HCT116 (cell line): ENCODE measurements around the gene MMEL1. TPM values are rescaled to one million over a fixed set of nuclear protein-coding genes. Genes with fewer than 3 reads are reported as not detected.

Experiments
- ATAC-seq: fragments of 200-7000 bp; cut with Tn5 transposase; 2 replicates; pipeline ENCODE4 v1.9.1; 2020; ENCODE audit warnings: mild to moderate bottlenecking, moderate library complexity
- BruUV-seq: library from RNA; stranded (reverse); fragments of 400-500 nt; replicated peaks from 2 replicates; lab custom pipeline; 2021; lab: Mats Ljungman, UMichigan
- CTCF ChIA-PET: fragments of 300-600 bp; sonication (Branson Sonifier 250); formaldehyde crosslinking; loops from one replicate; lab custom pipeline; 2021; ENCODE audit warnings: antibody characterized with exemption; lab: Charles Lee
- POLR2A ChIA-PET: fragments of 300-600, 350-600 bp; sonication (Branson Sonifier 250); formaldehyde crosslinking; loops from one replicate; lab custom pipeline; 2021; ENCODE audit warnings: antibody characterized with exemption; lab: Charles Lee
- RAD21 ChIA-PET, 2 experiments: fragments of 300-600 bp; sonication (Branson Sonifier 250); formaldehyde crosslinking; loops; one replicate each; lab custom pipeline; 2023; ENCODE audit warnings: low total read pairs in 2 of 2; ENCODE audit not compliant: uncharacterized antibody in 2 of 2, unreplicated experiment in 2 of 2, low non-redundant PET in 1 of 2; lab: Charles Lee
- DNase-seq: peaks from one replicate; pipeline ENCODE4 v3.0.0-alpha.2; 2010; ENCODE audit warnings: low read depth, low spot score
- H2AFZ ChIP-seq: fragments of 200-600 bp; shearing (Covaris generic), sonication (generic); 2 replicates; pipeline ENCODE4 v1.6.1; 2017; ENCODE audit warnings: low read depth, mixed run types, mixed read lengths, antibody characterized with exemption, low read length; ENCODE audit not compliant: poor library complexity, severe bottlenecking
- H3K27ac ChIP-seq: 2 replicates; pipeline ENCODE4 v1.5.1; 2012; ENCODE audit warnings: low read depth, low read length
- H3K27me3 ChIP-seq: fragments of 200-600 bp; sonication (generic); 2 replicates; pipeline ENCODE4 v1.6.1; 2016; ENCODE audit warnings: mixed run types, low read length, mixed read lengths; ENCODE audit not compliant: insufficient read depth
- H3K36me3 ChIP-seq, 2 experiments: fragments of 200-500 bp in 1 of 2; fragments of 200-600 bp in 1 of 2; sonication (Bioruptor generic) in 1 of 2; sonication (generic) in 1 of 2; 2 replicates each; pipeline versions ENCODE4 v1.5.1 to v1.6.1; 2014 to 2016; ENCODE audit warnings: low read length in 2 of 2, inconsistent platforms in 1 of 2, mixed read lengths in 1 of 2, mixed run types in 1 of 2; ENCODE audit not compliant: insufficient read depth in 2 of 2, control insufficient read depth in 1 of 2
- H3K4me1 ChIP-seq, 2 experiments: fragments of 200-600 bp in 1 of 2; sonication (generic) in 1 of 2; 2 replicates each; pipeline versions ENCODE4 v1.5.1 to v1.6.1; 2012 to 2017; ENCODE audit warnings: low read length in 2 of 2, inconsistent platforms in 1 of 2, mild to moderate bottlenecking in 1 of 2, mixed read lengths in 1 of 2, mixed run types in 1 of 2, moderate library complexity in 1 of 2; ENCODE audit not compliant: insufficient read depth in 2 of 2, control insufficient read depth in 1 of 2
- H3K4me2 ChIP-seq: fragments of 200-600 bp; sonication (generic); 2 replicates; pipeline ENCODE4 v1.6.1; 2017; ENCODE audit warnings: mixed run types, low read length, mixed read lengths
- H3K4me3 ChIP-seq, 2 experiments: fragments of 200-600 bp in 1 of 2; sonication (generic) in 1 of 2; replicated peaks in 1 of 2; 2 replicates each; pipeline ENCODE4 v1.5.1; 2011 to 2016; ENCODE audit warnings: low read length in 2 of 2, control low read depth in 1 of 2, low read depth in 1 of 2, mild to moderate bottlenecking in 1 of 2, mixed read lengths in 1 of 2, mixed run types in 1 of 2
- H3K79me2 ChIP-seq: fragments of 200-600 bp; sonication (generic); 2 replicates; pipeline ENCODE4 v1.6.1; 2017; ENCODE audit warnings: mild to moderate bottlenecking, mixed run types, low read length, moderate library complexity, mixed read lengths; ENCODE audit not compliant: insufficient read depth
- H3K9ac ChIP-seq: fragments of 200-600 bp; sonication (generic); 2 replicates; pipeline ENCODE4 v1.6.1; 2016; ENCODE audit warnings: low read length, mixed read lengths
- H3K9me2 ChIP-seq: fragments of 200-600 bp; sonication (generic), shearing (Covaris generic); 2 replicates; pipeline ENCODE4 v1.6.1; 2017; ENCODE audit warnings: mixed run types, mild to moderate bottlenecking, moderate library complexity; ENCODE audit not compliant: insufficient read depth
- H3K9me3 ChIP-seq, 2 experiments: fragments of 200-500 bp in 1 of 2; fragments of 200-600 bp in 1 of 2; sonication (Bioruptor generic) in 1 of 2; sonication (generic) in 1 of 2; 2 replicates each; pipeline ENCODE4 v1.6.1; 2014 to 2017; ENCODE audit warnings: low read length in 2 of 2, mixed read lengths in 2 of 2, inconsistent platforms in 1 of 2, low read depth in 1 of 2, mild to moderate bottlenecking in 1 of 2, mixed run types in 1 of 2, moderate library complexity in 1 of 2; ENCODE audit not compliant: control insufficient read depth in 1 of 2, insufficient read depth in 1 of 2
- H4K20me1 ChIP-seq: fragments of 200-600 bp; sonication (generic), shearing (Covaris generic); 2 replicates; pipeline ENCODE4 v1.6.1; 2017; ENCODE audit warnings: mixed run types, mild to moderate bottlenecking, moderate library complexity; ENCODE audit not compliant: insufficient read depth
- ATF3 ChIP-seq: IDR thresholded peaks from 2 replicates; pipeline ENCODE4 v1.6.1; 2012
- CBX3 ChIP-seq: IDR thresholded peaks from 2 replicates; pipeline ENCODE4 v1.6.1; 2012; ENCODE audit warnings: low read depth
- CEBPB ChIP-seq: IDR thresholded peaks from 2 replicates; pipeline ENCODE4 v1.6.1; 2012; ENCODE audit warnings: low read depth
- CTCF ChIP-seq, 3 experiments: fragments of 200-600 bp in 1 of 3; sonication (generic) in 1 of 3; IDR thresholded peaks in 2 of 3; conservative IDR thresholded peaks in 1 of 3; 2 replicates each; pipeline ENCODE4 v1.5.1; 2012 to 2017; ENCODE audit warnings: low read depth in 2 of 3, low read length in 2 of 3, antibody characterized with exemption in 1 of 3, borderline replicate concordance in 1 of 3, control low read depth in 1 of 3, mild to moderate bottlenecking in 1 of 3, mixed read lengths in 1 of 3, mixed run types in 1 of 3, moderate library complexity in 1 of 3; ENCODE audit not compliant: insufficient read depth in 1 of 3
- EZH2 ChIP-seq: fragments of 200-600 bp; sonication (generic); IDR thresholded peaks from 2 replicates; pipeline ENCODE4 v1.6.1; 2017; ENCODE audit warnings: antibody characterized with exemption, mixed run types
- EZH2phosphoT487 ChIP-seq: fragments of 200-600 bp; IDR thresholded peaks from 2 replicates; pipeline ENCODE4 v1.6.1; 2018; ENCODE audit warnings: antibody characterized with exemption, borderline replicate concordance
- FOSL1 ChIP-seq: IDR thresholded peaks from 2 replicates; pipeline ENCODE4 v1.6.1; 2012; ENCODE audit warnings: low read depth
- JUND ChIP-seq: IDR thresholded peaks from 2 replicates; pipeline ENCODE4 v1.6.1; 2012
- MAX ChIP-seq: IDR thresholded peaks from 2 replicates; pipeline ENCODE4 v1.6.1; 2012
- REST ChIP-seq: IDR thresholded peaks from 2 replicates; pipeline ENCODE4 v1.6.1; 2012; ENCODE audit warnings: low read depth
- SIN3A ChIP-seq: IDR thresholded peaks from 2 replicates; pipeline ENCODE4 v1.6.1; 2012; ENCODE audit warnings: low read depth
- YY1 ChIP-seq: IDR thresholded peaks from 2 replicates; pipeline ENCODE4 v1.6.1; 2011; ENCODE audit warnings: low read length, low read depth, moderate library complexity, mild to moderate bottlenecking; ENCODE audit not compliant: insufficient replicate concordance; ENCODE audit errors: extremely low read depth
- ZBTB33 ChIP-seq: IDR thresholded peaks from 2 replicates; pipeline ENCODE4 v1.6.1; 2011; ENCODE audit warnings: mild to moderate bottlenecking, low read length, moderate library complexity; ENCODE audit not compliant: insufficient replicate concordance; ENCODE audit errors: extremely low read depth
- ZFX ChIP-seq: fragments of 450-650 bp; IDR thresholded peaks from 2 replicates; pipeline ENCODE4 v1.6.1; 2017
- intact Hi-C: fragments of 100-400 bp; cut with micrococcal nuclease; formaldehyde crosslinking; loops from 2 replicates; pipeline ENCODE4 v1.10.0; 2022
- total RNA-seq: library from RNA; stranded (reverse); gene quantifications from one replicate; pipeline ENCODE4 v1.2.1, GENCODE V29; 2021; ENCODE audit not compliant: unreplicated experiment

Gene MMEL1
- total RNA-seq, 1 experiment from 2014 or later = 2.7 TPM

- H3K4me2 ChIP-seq = peak overlapping the region; percentile 96
- intact Hi-C loops = loop anchor here (2.0 to 10.0 kb wide), 2 partner anchors 55 to 1017 kb away; no protein-coding TSS in a partner anchor
- POLR2A ChIA-PET = interaction anchor here (0.9 kb wide), 1 partner anchor 42 kb away, joined by 3 read pairs; no protein-coding TSS in a partner anchor
These were observed 44.8 kb downstream of the MMEL1 start for GRCh38 chr1:2587860-2588571.

More at GRCh38 chr1:2587860-2588571, 44.8 kb downstream of the MMEL1 start:
- ATAC-seq = no peak
- no peaks in the 10 kb centered on the region for H4K20me1 ChIP-seq
- peaks cover 4 to 31% of the 10 kb centered on the region in 2 experiments; a peak in 3 of 4 replicates for H3K4me1 ChIP-seq
- DNase-seq = no peak
- H2AFZ ChIP-seq = no peak overlapping the region
- peak overlapping the region; percentile 75 to 90 for H3K4me3 ChIP-seq
- TF ChIP-seq JUND (no peak), EZH2phosphoT487 (no peak), ZFX (no peak), MAX (no peak), FOSL1 (no peak), CTCF (IDR thresholded peaks at IDR 0.05 in 2 of 3, conservative IDR thresholded peaks at IDR 0.05 in 1 of 3; ENCODE audit: borderline replicate concordance in 1 of 3, insufficient read depth in 1 of 3, low read depth in 2 of 3, low read length in 2 of 3) (no peak), CBX3 (no peak), REST (no peak), YY1 (no peak), SIN3A (no peak), CEBPB (no peak), EZH2 (no peak), ZBTB33 (no peak), ATF3 (no peak)
- TF ChIP-seq, all 23 proteins: peak for 0
- ChIA-PET CTCF (no interaction called here), RAD21 (no interaction called here)
- Histone ChIP-seq H3K27me3 (no peaks in the 10 kb centered on the region), H3K27ac (no peak overlapping the region; the same call in 1 of the 2 replicates), H3K9me2 (no peaks in the 10 kb centered on the region), H3K79me2 (no peaks in the 10 kb centered on the region; the same call in 1 of the 2 replicates), H3K9ac (peak overlapping the region; percentile 86), H3K9me3 (no peaks in the 10 kb centered on the region), H3K36me3 (no peaks in the 10 kb centered on the region)
- TSS peak; percentile 38 for BruUV-seq
